Keratinocyte (primary cell): ENCODE data around the gene CLCA4.
"Not testable (repeated sequence)": the region's sequence is repeated elsewhere in the genome, so short reads cannot be mapped to it uniquely, and the experiment has no call there.

Source experiments
- EZH2 ChIP-seq: IDR thresholded peaks from one replicate; pipeline ENCODE4 v1.6.1; 2012; ENCODE audit warnings: inconsistent platforms, mild to moderate bottlenecking, low read length, moderate library complexity
- TF ChIP-seq, protein P1 (sequence below), 3 experiments: IDR thresholded peaks in 1 of 3; conservative IDR thresholded peaks in 1 of 3; optimal IDR thresholded peaks in 1 of 3; 2 replicates in 2 of 3; 3 replicates in 1 of 3; pipeline versions ENCODE3 to v1.5.1; 2011; ENCODE audit warnings: low read length in 3 of 3, mild to moderate bottlenecking in 3 of 3, moderate library complexity in 2 of 3, control low read depth in 1 of 3, inconsistent platforms in 1 of 3; ENCODE audit not compliant: insufficient read depth in 2 of 3; ENCODE audit errors: extremely low read depth in 1 of 3

DNA sequence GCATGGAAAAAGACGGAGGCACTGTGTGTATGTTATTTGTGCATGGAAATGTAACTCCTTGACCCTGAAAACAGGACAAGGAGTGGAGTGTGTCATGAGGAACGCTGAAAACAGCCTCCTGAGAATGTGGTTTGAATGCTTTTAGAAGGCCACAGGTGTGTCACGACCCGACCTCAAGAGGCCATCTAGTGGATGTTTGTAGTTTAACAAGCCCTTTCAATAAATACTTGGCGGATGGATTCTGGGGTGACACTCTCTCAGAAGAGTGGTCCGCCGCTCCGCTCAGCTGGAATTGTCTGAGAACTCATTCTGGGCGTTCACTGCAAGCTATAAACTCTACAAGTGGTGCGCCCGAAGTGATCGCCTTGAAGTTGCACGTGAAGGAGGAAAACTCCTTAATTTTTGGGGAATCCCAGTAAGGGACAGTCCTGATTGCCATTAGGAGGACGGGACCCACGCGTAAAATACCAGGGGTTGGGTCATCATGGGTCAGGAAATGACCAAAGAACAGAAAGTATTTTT is 44.7 kb upstream of the CLCA4 start:
- TF ChIP-seq, protein P1, sequence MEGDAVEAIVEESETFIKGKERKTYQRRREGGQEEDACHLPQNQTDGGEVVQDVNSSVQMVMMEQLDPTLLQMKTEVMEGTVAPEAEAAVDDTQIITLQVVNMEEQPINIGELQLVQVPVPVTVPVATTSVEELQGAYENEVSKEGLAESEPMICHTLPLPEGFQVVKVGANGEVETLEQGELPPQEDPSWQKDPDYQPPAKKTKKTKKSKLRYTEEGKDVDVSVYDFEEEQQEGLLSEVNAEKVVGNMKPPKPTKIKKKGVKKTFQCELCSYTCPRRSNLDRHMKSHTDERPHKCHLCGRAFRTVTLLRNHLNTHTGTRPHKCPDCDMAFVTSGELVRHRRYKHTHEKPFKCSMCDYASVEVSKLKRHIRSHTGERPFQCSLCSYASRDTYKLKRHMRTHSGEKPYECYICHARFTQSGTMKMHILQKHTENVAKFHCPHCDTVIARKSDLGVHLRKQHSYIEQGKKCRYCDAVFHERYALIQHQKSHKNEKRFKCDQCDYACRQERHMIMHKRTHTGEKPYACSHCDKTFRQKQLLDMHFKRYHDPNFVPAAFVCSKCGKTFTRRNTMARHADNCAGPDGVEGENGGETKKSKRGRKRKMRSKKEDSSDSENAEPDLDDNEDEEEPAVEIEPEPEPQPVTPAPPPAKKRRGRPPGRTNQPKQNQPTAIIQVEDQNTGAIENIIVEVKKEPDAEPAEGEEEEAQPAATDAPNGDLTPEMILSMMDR (optimal IDR thresholded peaks at IDR 0.05 in 1 of 3, IDR thresholded peaks at IDR 0.05 in 1 of 3, conservative IDR thresholded peaks at IDR 0.05 in 1 of 3; ENCODE audit: extremely low read depth in 1 of 3, insufficient read depth in 2 of 3, low read length in 3 of 3): peak; percentile 7 to 32 (median 29)
- not testable (repeated sequence) for TF ChIP-seq EZH2
